IMR-90 (cell line): ENCODE measurements around the gene TBC1D1. TPM values are rescaled to one million over a fixed set of nuclear protein-coding genes. Genes with fewer than 3 reads are reported as not detected.
A peak's percentile ranks its signal among the peaks of the same experiment; 100 is the strongest.

Experiments
- ATAC-seq: fragments of 200-7000 bp; cut with Tn5 transposase; 2 replicates; pipeline ENCODE4 v1.9.1; 2020; ENCODE audit warnings: low read depth, mild to moderate bottlenecking, moderate library complexity
- BruUV-seq: library from RNA; stranded (reverse); fragments of 400-500 nt; replicated peaks from 2 replicates; lab custom pipeline; 2021; lab: Mats Ljungman, UMichigan
- CTCF ChIA-PET: fragments of 300-600 bp; formaldehyde crosslinking; extraction: SDS; loops from one replicate; lab custom pipeline; 2021; ENCODE audit warnings: antibody characterized with exemption; lab: Yijun Ruan, JAX
- POLR2A ChIA-PET: fragments of 300-600 bp; sonication (Branson Sonifier 250); formaldehyde crosslinking; loops from one replicate; lab custom pipeline; 2022; ENCODE audit warnings: antibody characterized with exemption; ENCODE audit not compliant: unreplicated experiment; lab: Charles Lee
- DNase-seq: peaks from one replicate; pipeline ENCODE4 v3.0.0; 2013
- H2AFZ ChIP-seq: replicated peaks from 2 replicates; pipeline ENCODE3; 2013; ENCODE audit warnings: low read length, mild to moderate bottlenecking; ENCODE audit not compliant: poor library complexity
- H2AK5ac ChIP-seq: 2 replicates; pipeline ENCODE4 v1.6.1; 2013; ENCODE audit warnings: low read depth, low read length, inconsistent platforms
- H2AK9ac ChIP-seq: replicated peaks from 2 replicates; pipeline ENCODE3; 2013; ENCODE audit warnings: mild to moderate bottlenecking, low read depth, low read length, moderate library complexity; ENCODE audit not compliant: poor library complexity
- H2BK120ac ChIP-seq: 2 replicates; pipeline ENCODE4 v1.6.1; 2013; ENCODE audit warnings: low read depth, low read length, inconsistent platforms
- H2BK15ac ChIP-seq: 3 replicates; pipeline ENCODE4 v1.6.1; 2013; ENCODE audit warnings: low read depth, low read length, inconsistent platforms
- H2BK20ac ChIP-seq: 2 replicates; pipeline ENCODE4 v1.6.1; 2013; ENCODE audit warnings: low read depth, mild to moderate bottlenecking, inconsistent platforms, low read length, moderate library complexity
- H2BK5ac ChIP-seq: 2 replicates; pipeline ENCODE4 v1.6.1; 2013; ENCODE audit warnings: mild to moderate bottlenecking, low read depth, low read length, inconsistent platforms; ENCODE audit not compliant: poor library complexity, severe bottlenecking
- H3K14ac ChIP-seq: replicated peaks from 2 replicates; pipeline ENCODE4 v1.6.1; 2013; ENCODE audit warnings: low read depth, low read length, inconsistent platforms
- H3K18ac ChIP-seq: 2 replicates; pipeline ENCODE4 v1.6.1; 2013; ENCODE audit warnings: low read depth, low read length, control low read depth
- H3K23ac ChIP-seq: 2 replicates; pipeline ENCODE4 v1.6.1; 2013; ENCODE audit warnings: low read depth, low read length, inconsistent platforms
- H3K27ac ChIP-seq: 2 replicates; pipeline ENCODE4 v1.5.1; 2013; ENCODE audit warnings: mild to moderate bottlenecking, control low read depth, low read length; ENCODE audit not compliant: insufficient read depth
- H3K27me3 ChIP-seq: 2 replicates; pipeline ENCODE4 v1.6.1; 2013; ENCODE audit warnings: low read length; ENCODE audit not compliant: control insufficient read depth, insufficient read depth
- H3K36me3 ChIP-seq: 2 replicates; pipeline ENCODE4 v1.6.1; 2013; ENCODE audit warnings: low read length, mixed read lengths; ENCODE audit not compliant: control insufficient read depth, insufficient read depth
- H3K4ac ChIP-seq: 2 replicates; pipeline ENCODE4 v1.6.1; 2013; ENCODE audit warnings: low read depth, low read length, inconsistent platforms
- H3K4me1 ChIP-seq: 2 replicates; pipeline ENCODE4 v1.6.1; 2013; ENCODE audit warnings: low read length, mixed read lengths; ENCODE audit not compliant: control insufficient read depth, insufficient read depth
- H3K4me2 ChIP-seq: 2 replicates; pipeline ENCODE4 v1.6.1; 2013; ENCODE audit warnings: low read depth, mild to moderate bottlenecking, control low read depth, low read length, moderate library complexity
- H3K4me3 ChIP-seq: 2 replicates; pipeline ENCODE4 v1.5.1; 2013; ENCODE audit warnings: low read depth, mild to moderate bottlenecking, control low read depth, low read length, moderate library complexity; ENCODE audit not compliant: insufficient read depth
- H3K56ac ChIP-seq: 2 replicates; pipeline ENCODE4 v1.6.1; 2013; ENCODE audit warnings: low read length, inconsistent platforms; ENCODE audit not compliant: insufficient read depth; ENCODE audit errors: extremely low read depth
- H3K79me1 ChIP-seq, 2 experiments: 2 replicates each; pipeline ENCODE4 v1.6.1; 2013; ENCODE audit warnings: low read length in 2 of 2, inconsistent platforms in 1 of 2, low read depth in 1 of 2
- H3K9ac ChIP-seq: 2 replicates; pipeline ENCODE4 v1.6.1; 2013; ENCODE audit warnings: low read depth, low read length, control low read depth
- H3K9me1 ChIP-seq: 2 replicates; pipeline ENCODE4 v1.6.1; 2013; ENCODE audit warnings: low read length, inconsistent platforms; ENCODE audit not compliant: insufficient read depth
- H3K9me3 ChIP-seq: 2 replicates; pipeline ENCODE4 v1.6.1; 2013; ENCODE audit warnings: low read length; ENCODE audit not compliant: control insufficient read depth, insufficient read depth
- H4K20me1 ChIP-seq: 2 replicates; pipeline ENCODE4 v1.6.1; 2013; ENCODE audit warnings: low read length, inconsistent platforms; ENCODE audit not compliant: insufficient read depth
- H4K5ac ChIP-seq: 2 replicates; pipeline ENCODE4 v1.6.1; 2013; ENCODE audit warnings: mild to moderate bottlenecking, low read depth, low read length, control low read depth
- H4K8ac ChIP-seq, 2 experiments: 2 replicates each; pipeline ENCODE4 v1.6.1; 2013; ENCODE audit warnings: low read depth in 2 of 2, low read length in 2 of 2, control low read depth in 1 of 2, inconsistent platforms in 1 of 2
- H4K91ac ChIP-seq: 2 replicates; pipeline ENCODE4 v1.6.1; 2013; ENCODE audit warnings: low read depth, low read length, inconsistent platforms; ENCODE audit not compliant: insufficient read depth
- BHLHE40 ChIP-seq: fragments of 150-350 bp; IDR thresholded peaks from 2 replicates; pipeline ENCODE4 v1.6.1; 2016; ENCODE audit warnings: mild to moderate bottlenecking, low read depth, low read length
- CHD1 ChIP-seq: IDR thresholded peaks from 2 replicates; pipeline ENCODE4 v1.6.1; 2012; ENCODE audit warnings: low read depth, low read length, improper control_type of control experiment
- MAFK ChIP-seq: IDR thresholded peaks from 2 replicates; pipeline ENCODE4 v1.6.1; 2012; ENCODE audit warnings: low read depth, low read length, improper control_type of control experiment
- RFX5 ChIP-seq: IDR thresholded peaks from 2 replicates; pipeline ENCODE4 v1.8.0; 2012; ENCODE audit warnings: low read depth, mild to moderate bottlenecking, low read length, moderate library complexity
- WGBS, 2 experiments: methylation state at CpG; one replicate each; pipeline versions ENCODE4 v1.1.5 to v1.1.7; 2013; ENCODE audit warnings: missing lambda C conversion rate in 2 of 2; ENCODE audit not compliant: insufficient read length in 1 of 2; ENCODE audit errors: extremely low coverage in 2 of 2; 5-methylcytosine and 5-hydroxymethylcytosine counted together
- dilution Hi-C: fragments of 300-500 bp; cut with HindIII; formaldehyde crosslinking; loops from one replicate; pipeline ENCODE4 v1.14.3; 2018; ENCODE audit warnings: low sequenced_read_pairs; ENCODE audit not compliant: unreplicated experiment
- in situ Hi-C: fragments of 300-500 bp; cut with MboI; formaldehyde crosslinking; loops from 3 replicates; pipeline ENCODE4 v1.14.3; 2019; ENCODE audit warnings: low sequenced_read_pairs, inconsistent platforms, mixed read lengths
- intact Hi-C: fragments of 100-400 bp; cut with micrococcal nuclease; formaldehyde crosslinking; loops from 2 replicates; pipeline ENCODE4 v1.10.0; 2022
- polyA plus RNA-seq, 3 experiments: library from polyadenylated mRNA; depleted of rRNA; stranded (reverse); fragments of >200 nt; gene quantifications; 2 replicates each; pipeline ENCODE4 v1.2.3, GENCODE V29; 2012; ENCODE audit warnings: low replicate concordance in 1 of 3
- total RNA-seq: library from RNA; depleted of rRNA; stranded (reverse); fragments of >200 nt; gene quantifications from 2 replicates; pipeline ENCODE4 v1.2.3, GENCODE V29; 2012
- TF ChIP-seq, protein P1 (sequence below): fragments of 150-350 bp; IDR thresholded peaks from 2 replicates; pipeline ENCODE4 v1.6.1; 2017; ENCODE audit warnings: mild to moderate bottlenecking, antibody characterized with exemption, low read length, low read depth
- TF ChIP-seq, protein P2 (sequence below): conservative IDR thresholded peaks from 2 replicates; pipeline ENCODE4 v1.5.1; 2012; ENCODE audit warnings: mild to moderate bottlenecking, low read depth, low read length, improper control_type of control experiment

TBC1D1 gene
- total and polyA plus RNA-seq, 2 of the 4 experiments (the other 2 are of a cell fraction): 42.4 to 104 TPM

DNA sequence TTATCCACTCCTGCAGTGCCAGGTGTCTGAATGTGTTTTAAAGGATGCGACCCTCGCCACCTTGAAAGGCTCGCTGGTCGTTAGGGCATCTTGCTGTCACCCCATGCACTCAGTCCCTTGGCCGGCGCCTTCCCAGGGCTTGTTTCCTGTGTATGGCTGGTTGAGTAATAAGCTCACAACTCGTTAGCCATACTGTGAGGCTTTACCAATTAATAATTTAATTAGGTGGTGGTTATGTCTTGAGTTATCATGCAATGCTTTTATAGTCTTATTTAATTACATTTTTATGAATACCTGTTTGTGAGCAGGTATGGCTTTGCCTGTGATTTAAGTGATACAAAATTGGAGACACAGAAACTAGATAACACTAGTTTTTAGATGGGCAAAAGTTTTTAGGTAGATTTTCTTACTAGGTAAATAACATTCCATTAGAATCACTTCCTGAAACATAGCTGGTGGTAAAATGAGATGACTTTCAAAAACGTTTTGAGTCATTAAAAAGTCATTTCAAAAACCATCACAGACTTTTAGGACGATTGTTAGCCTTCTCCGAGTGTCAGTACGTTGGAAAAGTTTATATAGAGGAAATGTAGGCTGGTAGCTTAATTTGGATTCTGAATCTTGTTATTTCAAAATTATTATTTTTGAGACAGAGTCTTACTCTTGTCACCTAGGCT lies 87.5 kb downstream of the TBC1D1 start:
- peak overlapping the region; percentile 85; the same call in 1 of the 2 replicates for H2AK5ac ChIP-seq
- H4K5ac ChIP-seq: peak overlapping the region; percentile 30; the same call in 1 of the 2 replicates
- no peaks in the 10 kb centered on the region for H3K27me3 ChIP-seq
- in situ Hi-C loops: no loop called here
- peak overlapping the region; percentile 0; the same call in 1 of the 2 replicates for H4K91ac ChIP-seq
- H2BK5ac ChIP-seq: peak overlapping the region; percentile 1
- H4K8ac ChIP-seq: peak overlapping the region; percentile 28 to 49; a peak in 2 of 4 replicates
- H3K27ac ChIP-seq: peak overlapping the region; percentile 1; the same call in 1 of the 2 replicates
- no TSS peak for BruUV-seq
- H3K9me3 ChIP-seq: no peaks in the 10 kb centered on the region
- H3K4me2 ChIP-seq: peak overlapping the region; percentile 99
- peak overlapping the region; percentile 65 for H3K9ac ChIP-seq
- CTCF ChIA-PET: interaction anchor here (0.6 to 1.9 kb wide), 6 partner anchors 41 to 608 kb away, joined by 3 to 9 read pairs (median 6); no protein-coding TSS in a partner anchor
- intact Hi-C loops: loop anchor here (1.0 to 2.0 kb wide), 2 partner anchors 26 to 57 kb away; no protein-coding TSS in a partner anchor
- H3K4me3 ChIP-seq: peak overlapping the region; percentile 76
- no peaks in the 10 kb centered on the region for H3K36me3 ChIP-seq
- H2BK120ac ChIP-seq: peak overlapping the region; percentile 4; the same call in 1 of the 2 replicates
- H2AFZ ChIP-seq: peak overlapping the region; percentile 89
- dilution Hi-C loops: no loop called here
- H3K4ac ChIP-seq: peak overlapping the region; percentile 81
- 0 out of 2 replicates have a peak overlapping the region, but pooled peaks have one; percentile 1 for H3K18ac ChIP-seq
- peak overlapping the region; percentile 86 for H2AK9ac ChIP-seq
- no CpG with 5 or more reads among the region's 11 CpGs for WGBS, 2 experiments
- no peak for DNase-seq
- H4K20me1 ChIP-seq: peaks cover 8% of the 10 kb centered on the region; the same call in 1 of the 2 replicates
- peak overlapping the region; percentile 94 for H3K23ac ChIP-seq
- H2BK15ac ChIP-seq: peak overlapping the region; percentile 45; the same call in 1 of the 3 replicates
- TF ChIP-seq RFX5 (no peak), BHLHE40 (no peak), CHD1 (no peak), MAFK (no peak)
- TF ChIP-seq, protein P1, sequence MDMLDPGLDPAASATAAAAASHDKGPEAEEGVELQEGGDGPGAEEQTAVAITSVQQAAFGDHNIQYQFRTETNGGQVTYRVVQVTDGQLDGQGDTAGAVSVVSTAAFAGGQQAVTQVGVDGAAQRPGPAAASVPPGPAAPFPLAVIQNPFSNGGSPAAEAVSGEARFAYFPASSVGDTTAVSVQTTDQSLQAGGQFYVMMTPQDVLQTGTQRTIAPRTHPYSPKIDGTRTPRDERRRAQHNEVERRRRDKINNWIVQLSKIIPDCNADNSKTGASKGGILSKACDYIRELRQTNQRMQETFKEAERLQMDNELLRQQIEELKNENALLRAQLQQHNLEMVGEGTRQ: no peak
- TF ChIP-seq, protein P2, sequence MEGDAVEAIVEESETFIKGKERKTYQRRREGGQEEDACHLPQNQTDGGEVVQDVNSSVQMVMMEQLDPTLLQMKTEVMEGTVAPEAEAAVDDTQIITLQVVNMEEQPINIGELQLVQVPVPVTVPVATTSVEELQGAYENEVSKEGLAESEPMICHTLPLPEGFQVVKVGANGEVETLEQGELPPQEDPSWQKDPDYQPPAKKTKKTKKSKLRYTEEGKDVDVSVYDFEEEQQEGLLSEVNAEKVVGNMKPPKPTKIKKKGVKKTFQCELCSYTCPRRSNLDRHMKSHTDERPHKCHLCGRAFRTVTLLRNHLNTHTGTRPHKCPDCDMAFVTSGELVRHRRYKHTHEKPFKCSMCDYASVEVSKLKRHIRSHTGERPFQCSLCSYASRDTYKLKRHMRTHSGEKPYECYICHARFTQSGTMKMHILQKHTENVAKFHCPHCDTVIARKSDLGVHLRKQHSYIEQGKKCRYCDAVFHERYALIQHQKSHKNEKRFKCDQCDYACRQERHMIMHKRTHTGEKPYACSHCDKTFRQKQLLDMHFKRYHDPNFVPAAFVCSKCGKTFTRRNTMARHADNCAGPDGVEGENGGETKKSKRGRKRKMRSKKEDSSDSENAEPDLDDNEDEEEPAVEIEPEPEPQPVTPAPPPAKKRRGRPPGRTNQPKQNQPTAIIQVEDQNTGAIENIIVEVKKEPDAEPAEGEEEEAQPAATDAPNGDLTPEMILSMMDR: no peak
- POLR2A ChIA-PET: no interaction called here
- peak overlapping the region; percentile 39; the same call in 1 of the 2 replicates for H3K56ac ChIP-seq
- peak; percentile 4 for ATAC-seq
- H3K14ac ChIP-seq: peak overlapping the region; percentile 72
- peaks cover 10% of the 10 kb centered on the region for H3K4me1 ChIP-seq
- H3K79me1 ChIP-seq: peaks cover 16 to 41% of the 10 kb centered on the region in 2 experiments; a peak in 3 of 4 replicates
- peak overlapping the region; percentile 84 for H2BK20ac ChIP-seq
- peaks cover 15% of the 10 kb centered on the region for H3K9me1 ChIP-seq
